Panc1 (cell line): Measurements from ENCODE around the gene MXD4.

ENCODE experiments used
- POLR2AphosphoS5 ChIP-seq: IDR thresholded peaks from 2 replicates; pipeline ENCODE4 v1.6.1; 2012; ENCODE audit warnings: mild to moderate bottlenecking, low read depth, low read length, moderate library complexity
- REST ChIP-seq, 2 experiments: IDR thresholded peaks; 2 replicates each; pipeline ENCODE4 v1.6.1; 2011 to 2012; ENCODE audit warnings: low read depth in 2 of 2, control low read depth in 1 of 2, low read length in 1 of 2, mild to moderate bottlenecking in 1 of 2, moderate library complexity in 1 of 2; ENCODE audit not compliant: insufficient read depth in 1 of 2
- TF ChIP-seq, protein P1 (sequence below): fragments of 450-650 bp; IDR thresholded peaks from 2 replicates; pipeline ENCODE4 v1.5.1; 2017; ENCODE audit warnings: mild to moderate bottlenecking

DNA sequence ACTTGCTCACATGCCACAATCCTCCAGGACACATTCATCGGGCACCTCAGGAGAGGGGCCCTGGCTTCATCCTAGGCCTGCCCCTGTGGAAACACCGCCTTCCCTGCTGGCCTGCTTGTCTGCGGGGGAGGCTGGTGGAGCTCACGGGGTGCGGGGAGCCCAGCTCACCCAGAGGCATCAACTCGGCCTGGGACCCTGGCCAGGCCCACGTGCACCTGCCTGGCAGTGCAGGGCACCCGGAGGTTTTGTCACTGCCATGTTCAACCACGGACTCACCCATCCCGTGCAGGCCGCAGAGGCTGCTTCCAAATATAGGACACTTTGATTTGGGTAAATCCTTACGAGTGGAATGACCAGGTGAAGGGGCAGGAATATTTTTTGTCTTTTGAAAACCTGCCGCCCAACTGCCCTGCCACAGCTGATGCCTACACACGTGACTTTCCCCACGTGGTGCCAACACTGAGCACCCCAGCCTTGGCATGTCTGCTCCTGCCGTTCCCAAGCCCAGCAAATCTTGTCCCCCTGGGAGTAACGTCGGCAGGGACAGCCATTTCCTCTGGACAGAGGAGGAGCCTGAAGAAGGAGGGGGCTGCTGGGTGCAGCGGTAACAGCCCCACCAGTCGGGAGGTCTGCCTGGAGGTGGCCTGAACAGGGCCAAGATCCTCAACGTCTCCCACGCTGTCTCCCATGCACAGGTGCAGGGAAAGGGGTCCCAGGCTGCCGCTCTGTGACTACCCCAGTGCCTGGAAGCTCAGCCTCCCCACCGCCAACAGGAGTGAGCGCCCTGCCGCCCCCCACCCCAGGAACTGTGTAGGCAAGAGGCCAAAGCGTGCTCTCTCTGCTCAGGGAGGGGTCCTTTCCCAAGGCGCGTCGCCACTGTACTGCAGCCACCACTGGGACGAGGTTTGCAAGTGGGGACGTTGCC is 8.5 kb downstream of the MXD4 start:
- TF ChIP-seq POLR2AphosphoS5 (no peak), REST (IDR thresholded peaks at IDR 0.05; ENCODE audit: insufficient read depth in 1 of 2, low read depth in 2 of 2, low read length in 1 of 2) (no peak)
- TF ChIP-seq, protein P1, sequence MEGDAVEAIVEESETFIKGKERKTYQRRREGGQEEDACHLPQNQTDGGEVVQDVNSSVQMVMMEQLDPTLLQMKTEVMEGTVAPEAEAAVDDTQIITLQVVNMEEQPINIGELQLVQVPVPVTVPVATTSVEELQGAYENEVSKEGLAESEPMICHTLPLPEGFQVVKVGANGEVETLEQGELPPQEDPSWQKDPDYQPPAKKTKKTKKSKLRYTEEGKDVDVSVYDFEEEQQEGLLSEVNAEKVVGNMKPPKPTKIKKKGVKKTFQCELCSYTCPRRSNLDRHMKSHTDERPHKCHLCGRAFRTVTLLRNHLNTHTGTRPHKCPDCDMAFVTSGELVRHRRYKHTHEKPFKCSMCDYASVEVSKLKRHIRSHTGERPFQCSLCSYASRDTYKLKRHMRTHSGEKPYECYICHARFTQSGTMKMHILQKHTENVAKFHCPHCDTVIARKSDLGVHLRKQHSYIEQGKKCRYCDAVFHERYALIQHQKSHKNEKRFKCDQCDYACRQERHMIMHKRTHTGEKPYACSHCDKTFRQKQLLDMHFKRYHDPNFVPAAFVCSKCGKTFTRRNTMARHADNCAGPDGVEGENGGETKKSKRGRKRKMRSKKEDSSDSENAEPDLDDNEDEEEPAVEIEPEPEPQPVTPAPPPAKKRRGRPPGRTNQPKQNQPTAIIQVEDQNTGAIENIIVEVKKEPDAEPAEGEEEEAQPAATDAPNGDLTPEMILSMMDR, result no peak
